ENCODE results near the gene IFT80.

DNA sequence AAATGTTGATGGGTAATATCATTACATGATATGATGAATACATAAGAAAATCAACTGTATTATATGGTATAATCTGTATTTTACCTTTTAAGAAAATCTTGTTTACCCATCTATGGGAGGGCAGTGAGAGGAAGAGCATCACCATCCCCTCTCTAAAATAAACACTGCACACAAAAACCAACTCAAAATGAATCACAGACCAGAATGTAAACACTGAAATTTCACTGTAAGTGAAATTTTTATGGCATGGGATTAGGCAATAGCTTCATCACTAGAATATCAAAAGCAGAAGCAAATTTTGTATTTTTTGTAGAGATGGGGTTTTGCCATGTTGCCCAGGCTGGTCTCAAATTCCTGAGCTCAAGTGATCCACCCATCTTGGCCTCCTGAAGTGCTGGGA lies 26.2 kb downstream of the IFT80 start:
- TF ChIP-seq, protein P1, sequence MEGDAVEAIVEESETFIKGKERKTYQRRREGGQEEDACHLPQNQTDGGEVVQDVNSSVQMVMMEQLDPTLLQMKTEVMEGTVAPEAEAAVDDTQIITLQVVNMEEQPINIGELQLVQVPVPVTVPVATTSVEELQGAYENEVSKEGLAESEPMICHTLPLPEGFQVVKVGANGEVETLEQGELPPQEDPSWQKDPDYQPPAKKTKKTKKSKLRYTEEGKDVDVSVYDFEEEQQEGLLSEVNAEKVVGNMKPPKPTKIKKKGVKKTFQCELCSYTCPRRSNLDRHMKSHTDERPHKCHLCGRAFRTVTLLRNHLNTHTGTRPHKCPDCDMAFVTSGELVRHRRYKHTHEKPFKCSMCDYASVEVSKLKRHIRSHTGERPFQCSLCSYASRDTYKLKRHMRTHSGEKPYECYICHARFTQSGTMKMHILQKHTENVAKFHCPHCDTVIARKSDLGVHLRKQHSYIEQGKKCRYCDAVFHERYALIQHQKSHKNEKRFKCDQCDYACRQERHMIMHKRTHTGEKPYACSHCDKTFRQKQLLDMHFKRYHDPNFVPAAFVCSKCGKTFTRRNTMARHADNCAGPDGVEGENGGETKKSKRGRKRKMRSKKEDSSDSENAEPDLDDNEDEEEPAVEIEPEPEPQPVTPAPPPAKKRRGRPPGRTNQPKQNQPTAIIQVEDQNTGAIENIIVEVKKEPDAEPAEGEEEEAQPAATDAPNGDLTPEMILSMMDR (conservative IDR thresholded peaks at IDR 0.05; ENCODE audit: low read depth, low read length) = no peak
- TF ChIP-seq EZH2 (IDR thresholded peaks at IDR 0.05; ENCODE audit: borderline replicate concordance, low read depth, low read length, poor library complexity, severe bottlenecking) = no peak

Data from A673 (cell line).